ENCODE measurements around the gene MTX1.

GRCh38 chr1:155210314-155211104 lies 2.0 kb downstream of the MTX1 start:
- TF ChIP-seq POLR2A (IDR thresholded peaks at IDR 0.05) (no peak), CTCF (IDR thresholded peaks at IDR 0.05) (no peak)
